Trophoblast cell (in vitro differentiated cells and primary cell): ENCODE results near the gene APOBEC3B.

Experiments used
- DNase-seq, 2 donors: peaks; one replicate each; pipeline ENCODE4 v3.0.0-alpha.2; 2016
- H2AFZ ChIP-seq: 2 replicates; pipeline ENCODE4 v1.6.1; 2013; ENCODE audit warnings: low read length, moderate library complexity, mild to moderate bottlenecking; ENCODE audit not compliant: insufficient read depth, poor library complexity
- H2AK5ac ChIP-seq: 2 replicates; pipeline ENCODE4 v1.6.1; 2013; ENCODE audit warnings: mild to moderate bottlenecking, low read length
- H2BK120ac ChIP-seq: 2 replicates; pipeline ENCODE4 v1.6.1; 2013; ENCODE audit warnings: low read length, mild to moderate bottlenecking, moderate library complexity; ENCODE audit not compliant: insufficient read depth, poor library complexity
- H2BK12ac ChIP-seq: 2 replicates; pipeline ENCODE4 v1.6.1; 2013; ENCODE audit warnings: mild to moderate bottlenecking, low read length, moderate library complexity
- H2BK5ac ChIP-seq: 2 replicates; pipeline ENCODE4 v1.6.1; 2013; ENCODE audit warnings: low read length, low read depth, moderate library complexity, mild to moderate bottlenecking; ENCODE audit not compliant: poor library complexity
- H3K14ac ChIP-seq: 2 replicates; pipeline ENCODE4 v1.6.1; 2013; ENCODE audit warnings: mild to moderate bottlenecking, low read length
- H3K18ac ChIP-seq: 2 replicates; pipeline ENCODE4 v1.6.1; 2013; ENCODE audit warnings: mild to moderate bottlenecking, low read length
- H3K23ac ChIP-seq: 2 replicates; pipeline ENCODE4 v1.6.1; 2013; ENCODE audit warnings: low read length
- H3K27ac ChIP-seq: 2 replicates; pipeline ENCODE4 v1.5.1; 2013; ENCODE audit warnings: low read depth, mild to moderate bottlenecking, inconsistent platforms, low read length, moderate library complexity
- H3K27me3 ChIP-seq: 2 replicates; pipeline ENCODE4 v1.6.1; 2013; ENCODE audit warnings: inconsistent platforms, mild to moderate bottlenecking, low read length, moderate library complexity; ENCODE audit not compliant: insufficient read depth
- H3K36me3 ChIP-seq, 2 experiments: 1 replicate in 1 of 2; 2 replicates in 1 of 2; pipeline ENCODE4 v1.6.1; 2013; ENCODE audit warnings: low read length in 2 of 2, mild to moderate bottlenecking in 2 of 2, moderate library complexity in 1 of 2; ENCODE audit not compliant: insufficient read depth in 2 of 2, control insufficient read depth in 1 of 2
- H3K4ac ChIP-seq: 2 replicates; pipeline ENCODE4 v1.6.1; 2013; ENCODE audit warnings: low read depth, mild to moderate bottlenecking, low read length, moderate library complexity
- H3K4me1 ChIP-seq, 2 experiments: 1 replicate in 1 of 2; 2 replicates in 1 of 2; pipeline ENCODE4 v1.6.1; 2013; ENCODE audit warnings: low read length in 2 of 2, mild to moderate bottlenecking in 2 of 2, moderate library complexity in 1 of 2; ENCODE audit not compliant: insufficient read depth in 2 of 2, control insufficient read depth in 1 of 2
- H3K4me2 ChIP-seq: 2 replicates; pipeline ENCODE4 v1.6.1; 2013; ENCODE audit warnings: inconsistent platforms, mild to moderate bottlenecking, low read length, moderate library complexity
- H3K4me3 ChIP-seq: 2 replicates; pipeline ENCODE4 v1.5.1; 2013; ENCODE audit warnings: mild to moderate bottlenecking, low read depth, low read length, inconsistent platforms
- H3K79me1 ChIP-seq: one replicate; pipeline ENCODE4 v1.6.1; 2013; ENCODE audit warnings: low read length
- H3K79me2 ChIP-seq: 2 replicates; pipeline ENCODE4 v1.6.1; 2013; ENCODE audit warnings: low read length, mild to moderate bottlenecking; ENCODE audit not compliant: control insufficient read depth, insufficient read depth, poor library complexity
- H3K9ac ChIP-seq: 2 replicates; pipeline ENCODE4 v1.6.1; 2013; ENCODE audit warnings: mild to moderate bottlenecking, low read length
- H3K9me3 ChIP-seq: 2 replicates; pipeline ENCODE4 v1.6.1; 2013; ENCODE audit warnings: low read depth, mild to moderate bottlenecking, control low read depth, inconsistent platforms, low read length; ENCODE audit not compliant: insufficient read depth
- H4K12ac ChIP-seq: 2 replicates; pipeline ENCODE4 v1.6.1; 2013; ENCODE audit warnings: low read depth, mild to moderate bottlenecking, low read length, moderate library complexity
- H4K8ac ChIP-seq: 2 replicates; pipeline ENCODE4 v1.6.1; 2013; ENCODE audit warnings: low read depth, mild to moderate bottlenecking, low read length, moderate library complexity
- H4K91ac ChIP-seq: one replicate; pipeline ENCODE4 v1.6.1; 2013; ENCODE audit warnings: low read depth, mild to moderate bottlenecking, low read length, moderate library complexity
- WGBS: extraction: QIAGEN DNeasy Blood & Tissue Kit; methylation state at CpG from one replicate; pipeline ENCODE4 v1.1.7; 2013; ENCODE audit warnings: missing lambda C conversion rate; ENCODE audit not compliant: insufficient read length, insufficient coverage; ENCODE audit errors: extremely low coverage; 5-methylcytosine and 5-hydroxymethylcytosine counted together

Gene APOBEC3B

GRCh38 chr22:38951734-38952133 lies 30.4 kb upstream of the APOBEC3B start:
- Histone ChIP-seq H3K4me2 (no peak overlapping the region), H3K23ac (no peak overlapping the region), H3K27ac (no peak overlapping the region), H3K14ac (no peak overlapping the region), H3K79me2 (no peaks in the 10 kb centered on the region), H3K9ac (no peak overlapping the region), H3K36me3 (no peaks in the 10 kb centered on the region), H3K4me1 (no peaks in the 10 kb centered on the region), H3K4me3 (no peak overlapping the region), H3K79me1 (no peaks in the 10 kb centered on the region), H4K8ac (no peak overlapping the region), H3K18ac (no peak overlapping the region), H3K9me3 (peaks cover 2% of the 10 kb centered on the region), H2AK5ac (no peak overlapping the region), H2BK5ac (no peak overlapping the region), H3K4ac (no peak overlapping the region), H3K27me3 (no peaks in the 10 kb centered on the region), H2AFZ (no peak overlapping the region), H4K91ac (no peak overlapping the region), H2BK12ac (no peak overlapping the region), H2BK120ac (no peak overlapping the region), H4K12ac (no peak overlapping the region)
- no peak for DNase-seq
- no CpG with 5 or more reads among the region's 2 CpGs for WGBS

GRCh38 chr22:38952281-38952993 lies 29.7 kb upstream of the APOBEC3B start:
- Histone ChIP-seq H3K23ac (no peak overlapping the region), H3K79me2 (no peaks in the 10 kb centered on the region), H3K79me1 (no peaks in the 10 kb centered on the region), H4K91ac (no peak overlapping the region), H3K4me1 (no peaks in the 10 kb centered on the region), H2AK5ac (no peak overlapping the region), H3K4me3 (no peak overlapping the region), H3K27ac (no peak overlapping the region), H2BK120ac (no peak overlapping the region), H3K4ac (no peak overlapping the region), H3K14ac (no peak overlapping the region), H3K9ac (no peak overlapping the region), H3K18ac (no peak overlapping the region), H4K12ac (no peak overlapping the region), H3K9me3 (peaks cover 4% of the 10 kb centered on the region), H2BK5ac (no peak overlapping the region), H3K27me3 (no peaks in the 10 kb centered on the region), H3K36me3 (no peaks in the 10 kb centered on the region), H2BK12ac (no peak overlapping the region), H3K4me2 (no peak overlapping the region), H2AFZ (no peak overlapping the region), H4K8ac (no peak overlapping the region)
- no peak for DNase-seq
- WGBS, result no CpG with 5 or more reads among the region's 12 CpGs

- no CpG with 5 or more reads among the region's 8 CpGs for WGBS
- H3K79me2 ChIP-seq, result no peaks in the 10 kb centered on the region
These were observed 29.1 kb upstream of the APOBEC3B start for GRCh38 chr22:38953091-38953490.

DNA sequence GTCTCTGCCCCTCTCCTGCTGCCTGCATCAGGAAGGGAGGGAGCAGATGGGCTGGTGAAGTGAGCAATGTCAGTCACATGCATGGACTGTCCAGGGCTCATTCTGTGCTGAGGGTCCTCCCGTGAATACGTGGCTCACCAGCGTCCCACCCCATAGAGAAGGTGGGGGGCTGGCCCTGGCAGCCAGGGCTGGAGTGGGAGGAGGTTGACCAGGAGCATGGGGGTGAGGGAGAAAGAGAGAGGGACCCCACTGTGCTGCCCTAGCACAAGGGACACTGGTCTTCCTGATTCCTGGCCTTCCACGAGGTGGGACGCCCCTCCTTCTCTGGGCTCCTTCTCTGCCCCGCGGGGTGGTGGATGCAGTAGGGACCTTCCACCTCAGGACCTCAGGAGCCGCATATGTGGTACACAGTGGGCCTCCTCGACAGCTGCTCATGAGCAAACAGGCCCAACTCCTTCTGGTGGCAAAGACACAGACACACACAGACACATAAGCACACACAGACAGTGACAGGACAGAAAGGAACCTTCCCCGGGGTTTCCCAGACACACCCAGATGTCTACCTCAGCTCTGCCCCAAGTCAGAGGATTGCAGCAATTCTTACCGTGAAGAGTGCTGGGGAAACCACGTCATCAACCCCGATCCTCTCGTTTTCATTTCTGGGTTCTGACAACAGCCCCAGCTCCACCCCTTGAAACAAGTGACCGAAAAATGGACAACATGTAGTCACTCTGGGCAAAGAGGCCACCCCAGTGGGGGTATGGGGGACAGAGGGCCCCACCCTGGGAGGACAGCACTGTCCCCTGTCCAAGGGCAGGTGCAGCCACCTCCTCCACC lies 28.4 kb upstream of the APOBEC3B start:
- H3K27ac ChIP-seq, result no peak overlapping the region
- H4K8ac ChIP-seq, result no peak overlapping the region
- no peak overlapping the region for H2AK5ac ChIP-seq
- peak; percentile 50 to 59 for DNase-seq
- H3K4me3 ChIP-seq, result no peak overlapping the region
- no peak overlapping the region for H3K9ac ChIP-seq
- no peak overlapping the region for H2BK120ac ChIP-seq
- H3K4ac ChIP-seq, result no peak overlapping the region
- no peak overlapping the region for H3K14ac ChIP-seq
- H4K12ac ChIP-seq, result no peak overlapping the region
- peaks cover 4% of the 10 kb centered on the region for H3K9me3 ChIP-seq
- H3K4me1 ChIP-seq, result no peaks in the 10 kb centered on the region
- H3K23ac ChIP-seq, result no peak overlapping the region
- no peak overlapping the region for H3K18ac ChIP-seq
- H3K36me3 ChIP-seq, result no peaks in the 10 kb centered on the region
- H3K27me3 ChIP-seq, result no peaks in the 10 kb centered on the region
- no peaks in the 10 kb centered on the region for H3K79me2 ChIP-seq
- H2BK5ac ChIP-seq, result no peak overlapping the region
- WGBS, result no CpG with 5 or more reads among the region's 15 CpGs
- H2BK12ac ChIP-seq, result no peak overlapping the region
- no peak overlapping the region for H4K91ac ChIP-seq
- no peaks in the 10 kb centered on the region for H3K79me1 ChIP-seq
- no peak overlapping the region for H3K4me2 ChIP-seq
- no peak overlapping the region for H2AFZ ChIP-seq

More at GRCh38 chr22:38953091-38953490, 29.1 kb upstream of the APOBEC3B start:
- no peak for DNase-seq
- peaks cover 4% of the 10 kb centered on the region for H3K9me3 ChIP-seq
- no peak overlapping the region for H2BK120ac ChIP-seq
- no peak overlapping the region for H3K27ac ChIP-seq
- no peak overlapping the region for H2BK12ac ChIP-seq
- H3K23ac ChIP-seq, result no peak overlapping the region
- no peaks in the 10 kb centered on the region for H3K79me1 ChIP-seq
- H3K27me3 ChIP-seq, result no peaks in the 10 kb centered on the region
- H2AK5ac ChIP-seq, result no peak overlapping the region
- H3K9ac ChIP-seq, result no peak overlapping the region
- H3K4ac ChIP-seq, result no peak overlapping the region
- no peak overlapping the region for H4K91ac ChIP-seq
- no peak overlapping the region for H3K4me3 ChIP-seq
- H2BK5ac ChIP-seq, result no peak overlapping the region
- H4K12ac ChIP-seq, result no peak overlapping the region
- no peaks in the 10 kb centered on the region for H3K4me1 ChIP-seq
- no peak overlapping the region for H3K14ac ChIP-seq
- H3K36me3 ChIP-seq, result no peaks in the 10 kb centered on the region
- H4K8ac ChIP-seq, result no peak overlapping the region
- no peak overlapping the region for H3K4me2 ChIP-seq
- no peak overlapping the region for H2AFZ ChIP-seq
- H3K18ac ChIP-seq, result no peak overlapping the region
